ENCODE measurements around the gene GABRG3.

GABRG3 gene

GRCh38 chr15:27070841-27071240, 99.9 kb downstream of the GABRG3 start:
- TF ChIP-seq CTCF (IDR thresholded peaks at IDR 0.05; ENCODE audit: poor library complexity, severe bottlenecking): no peak
- peaks cover 20% of the 10 kb centered on the region for H3K9me3 ChIP-seq (ENCODE audit: severe bottlenecking)
- H3K27me3 ChIP-seq (ENCODE audit: insufficient read depth, poor library complexity, severe bottlenecking): no peaks in the 10 kb centered on the region
- DNase-seq (ENCODE audit: low spot score) (no peak), ATAC-seq (ENCODE audit: low read depth) (no peak)
- H3K36me3 ChIP-seq (ENCODE audit: low read depth): no peaks in the 10 kb centered on the region
- H3K4me3 ChIP-seq (ENCODE audit: severe bottlenecking): no peak overlapping the region
- H3K4me1 ChIP-seq (ENCODE audit: insufficient read depth, poor library complexity, severe bottlenecking): no peaks in the 10 kb centered on the region
- no peak overlapping the region for H3K27ac ChIP-seq (ENCODE audit: poor library complexity, severe bottlenecking)

GRCh38 chr15:27074179-27074578, 103.2 kb downstream of the GABRG3 start:
- no peak overlapping the region for H3K4me3 ChIP-seq (ENCODE audit: severe bottlenecking)
- H3K4me1 ChIP-seq (ENCODE audit: insufficient read depth, poor library complexity, severe bottlenecking): no peaks in the 10 kb centered on the region
- H3K36me3 ChIP-seq (ENCODE audit: low read depth): no peaks in the 10 kb centered on the region
- no peak for DNase-seq (ENCODE audit: low spot score)
- no peaks in the 10 kb centered on the region for H3K27me3 ChIP-seq (ENCODE audit: insufficient read depth, poor library complexity, severe bottlenecking)
- no peaks in the 10 kb centered on the region for H3K9me3 ChIP-seq (ENCODE audit: severe bottlenecking)
- ATAC-seq (ENCODE audit: low read depth): no peak
- TF ChIP-seq CTCF (IDR thresholded peaks at IDR 0.05; ENCODE audit: poor library complexity, severe bottlenecking): no peak
- no peak overlapping the region for H3K27ac ChIP-seq (ENCODE audit: poor library complexity, severe bottlenecking)

- Histone ChIP-seq H3K9me3 (ENCODE audit: severe bottlenecking) (no peaks in the 10 kb centered on the region), H3K4me3 (ENCODE audit: severe bottlenecking) (no peak overlapping the region), H3K4me1 (ENCODE audit: insufficient read depth, poor library complexity, severe bottlenecking) (no peaks in the 10 kb centered on the region), H3K27ac (ENCODE audit: poor library complexity, severe bottlenecking) (no peak overlapping the region), H3K36me3 (ENCODE audit: low read depth) (no peaks in the 10 kb centered on the region), H3K27me3 (ENCODE audit: insufficient read depth, poor library complexity, severe bottlenecking) (no peaks in the 10 kb centered on the region)
- TF ChIP-seq CTCF (IDR thresholded peaks at IDR 0.05; ENCODE audit: poor library complexity, severe bottlenecking): no peak
- ATAC-seq (ENCODE audit: low read depth) (no peak), DNase-seq (ENCODE audit: low spot score) (no peak)
These were observed 106.8 kb downstream of the GABRG3 start for GRCh38 chr15:27077790-27078189.

- Histone ChIP-seq H3K4me3 (ENCODE audit: severe bottlenecking) (no peak overlapping the region), H3K9me3 (ENCODE audit: severe bottlenecking) (no peaks in the 10 kb centered on the region), H3K36me3 (ENCODE audit: low read depth) (no peaks in the 10 kb centered on the region), H3K27ac (ENCODE audit: poor library complexity, severe bottlenecking) (no peak overlapping the region), H3K4me1 (ENCODE audit: insufficient read depth, poor library complexity, severe bottlenecking) (no peaks in the 10 kb centered on the region), H3K27me3 (ENCODE audit: insufficient read depth, poor library complexity, severe bottlenecking) (no peaks in the 10 kb centered on the region)
- DNase-seq (ENCODE audit: low spot score) (no peak), ATAC-seq (ENCODE audit: low read depth) (no peak)
- no peak for TF ChIP-seq CTCF (IDR thresholded peaks at IDR 0.05; ENCODE audit: poor library complexity, severe bottlenecking)
These were observed 110.9 kb downstream of the GABRG3 start for GRCh38 chr15:27081676-27082418.

- Histone ChIP-seq H3K27me3 (ENCODE audit: insufficient read depth, poor library complexity, severe bottlenecking) (no peaks in the 10 kb centered on the region), H3K36me3 (ENCODE audit: low read depth) (no peaks in the 10 kb centered on the region), H3K4me1 (ENCODE audit: insufficient read depth, poor library complexity, severe bottlenecking) (no peaks in the 10 kb centered on the region), H3K4me3 (ENCODE audit: severe bottlenecking) (no peak overlapping the region), H3K9me3 (ENCODE audit: severe bottlenecking) (no peaks in the 10 kb centered on the region), H3K27ac (ENCODE audit: poor library complexity, severe bottlenecking) (no peak overlapping the region)
- DNase-seq (ENCODE audit: low spot score): no peak
- no peak for TF ChIP-seq CTCF (IDR thresholded peaks at IDR 0.05; ENCODE audit: poor library complexity, severe bottlenecking)
- ATAC-seq (ENCODE audit: low read depth): no peak
These were observed 111.5 kb downstream of the GABRG3 start for GRCh38 chr15:27082526-27082925.

Data from RWPE2 (cell line).